Measurements from ENCODE around the gene STAT3. TPM values are rescaled to one million over a fixed set of nuclear protein-coding genes. Genes with fewer than 3 reads are reported as not detected.

The STAT3 gene
- total and polyA plus RNA-seq, 2 of the 13 experiments (the other 11 are each of a cell fraction or from before 2014, with no cell fraction given): 61.8 to 62.4 TPM

DNA sequence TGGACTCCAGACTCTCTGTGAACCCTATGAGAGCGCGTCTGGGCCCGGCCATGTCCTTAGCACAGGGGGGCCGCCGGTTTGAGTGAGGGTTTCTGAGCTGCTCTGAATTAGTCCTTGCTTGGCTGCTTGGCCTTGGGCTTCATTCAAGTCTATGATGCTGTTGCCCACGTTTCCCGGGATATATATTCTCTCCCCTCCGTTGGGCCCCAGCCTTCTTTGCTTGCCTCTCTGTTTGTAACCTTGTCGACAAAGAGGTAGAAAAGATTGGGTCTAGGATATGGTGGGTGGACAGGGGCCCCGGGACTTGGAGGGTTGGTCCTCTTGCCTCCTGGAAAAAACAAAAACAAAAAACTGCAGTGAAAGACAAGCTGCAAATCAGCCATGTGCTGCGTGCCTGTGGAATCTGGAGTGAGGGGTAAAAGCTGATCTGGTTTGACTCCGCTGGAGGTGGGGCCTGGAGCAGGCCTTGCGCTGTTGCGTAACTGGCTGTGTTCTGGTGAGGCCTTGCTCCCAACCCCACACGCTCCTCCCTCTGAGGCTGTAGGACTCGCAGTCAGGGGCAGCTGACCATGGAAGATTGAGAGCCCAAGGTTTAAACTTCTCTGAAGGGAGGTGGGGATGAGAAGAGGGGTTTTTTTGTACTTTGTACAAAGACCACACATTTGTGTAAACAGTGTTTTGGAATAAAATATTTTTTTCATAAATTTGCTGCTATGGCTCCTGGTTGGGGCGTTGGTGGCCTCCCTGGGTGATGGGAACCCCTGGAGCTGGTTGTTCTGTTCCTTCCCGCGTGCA lies 76.8 kb downstream of the STAT3 start (continued):
- TF ChIP-seq ELF4 (CRISPR knock-in tag; IDR thresholded peaks at IDR 0.05; ENCODE audit: borderline replicate concordance) (no peak; the same call in 1 of the 2 replicates), ZNF768 (CRISPR knock-in tag; IDR thresholded peaks at IDR 0.05) (0 out of 2 replicates have a peak, but pooled peaks have one; percentile 21), KDM2A (CRISPR knock-in tag; IDR thresholded peaks at IDR 0.05; ENCODE audit: borderline replicate concordance, low read depth) (peak; percentile 92), PHB2 (IDR thresholded peaks at IDR 0.05; ENCODE audit: partially characterized antibody) (no peak), FOXP1 (IDR thresholded peaks at IDR 0.05) (no peak), FOXP1 (CRISPR knock-in tag; IDR thresholded peaks at IDR 0.05) (peak; percentile 67), ZNF678 (CRISPR knock-in tag; IDR thresholded peaks at IDR 0.05) (no peak), IRX3 (CRISPR knock-in tag; IDR thresholded peaks at IDR 0.05; ENCODE audit: borderline replicate concordance, low read depth) (no peak), BRD4 (CRISPR knock-in tag; IDR thresholded peaks at IDR 0.05) (0 out of 2 replicates have a peak, but pooled peaks have one; percentile 7), ZNF670 (CRISPR knock-in tag; IDR thresholded peaks at IDR 0.05; ENCODE audit: borderline replicate concordance) (no peak), ZNF12 (CRISPR knock-in tag; IDR thresholded peaks at IDR 0.05) (peak; percentile 72; the same call in 1 of the 2 replicates), HOXD1 (CRISPR knock-in tag; IDR thresholded peaks at IDR 0.05) (no peak), CREB1 (IDR thresholded peaks at IDR 0.05) (no peak), CREB1 (CRISPR knock-in tag; IDR thresholded peaks at IDR 0.05) (no peak), ZNF335 (CRISPR knock-in tag; IDR thresholded peaks at IDR 0.05) (no peak), ZNF788 (CRISPR knock-in tag; IDR thresholded peaks at IDR 0.05; ENCODE audit: borderline replicate concordance) (peak; percentile 58; the same call in 1 of the 2 replicates), GATAD2A (CRISPR knock-in tag; IDR thresholded peaks at IDR 0.05) (peak; percentile 87), AHR (CRISPR knock-in tag; IDR thresholded peaks at IDR 0.05) (0 out of 2 replicates have a peak, but pooled peaks have one; percentile 37), MED1 (CRISPR knock-in tag; IDR thresholded peaks at IDR 0.05) (peak; percentile 81), RAD21 (CRISPR knock-in tag; IDR thresholded peaks at IDR 0.05) (peak; percentile 16; the same call in 1 of the 2 replicates), RBAK (CRISPR knock-in tag; IDR thresholded peaks at IDR 0.05) (0 out of 2 replicates have a peak, but pooled peaks have one; percentile 61), ATRX (CRISPR knock-in tag; IDR thresholded peaks at IDR 0.05; ENCODE audit: borderline replicate concordance) (no peak; the same call in 1 of the 2 replicates), PAF1 (CRISPR knock-in tag; IDR thresholded peaks at IDR 0.05) (no peak; the same call in 1 of the 2 replicates)
- TF ChIP-seq, protein P1, sequence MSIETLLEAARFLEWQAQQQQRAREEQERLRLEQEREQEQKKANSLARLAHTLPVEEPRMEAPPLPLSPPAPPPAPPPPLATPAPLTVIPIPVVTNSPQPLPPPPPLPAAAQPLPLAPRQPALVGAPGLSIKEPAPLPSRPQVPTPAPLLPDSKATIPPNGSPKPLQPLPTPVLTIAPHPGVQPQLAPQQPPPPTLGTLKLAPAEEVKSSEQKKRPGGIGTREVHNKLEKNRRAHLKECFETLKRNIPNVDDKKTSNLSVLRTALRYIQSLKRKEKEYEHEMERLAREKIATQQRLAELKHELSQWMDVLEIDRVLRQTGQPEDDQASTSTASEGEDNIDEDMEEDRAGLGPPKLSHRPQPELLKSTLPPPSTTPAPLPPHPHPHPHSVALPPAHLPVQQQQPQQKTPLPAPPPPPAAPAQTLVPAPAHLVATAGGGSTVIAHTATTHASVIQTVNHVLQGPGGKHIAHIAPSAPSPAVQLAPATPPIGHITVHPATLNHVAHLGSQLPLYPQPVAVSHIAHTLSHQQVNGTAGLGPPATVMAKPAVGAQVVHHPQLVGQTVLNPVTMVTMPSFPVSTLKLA (IDR thresholded peaks at IDR 0.05): 0 out of 2 replicates have a peak, but pooled peaks have one; percentile 41
- TF ChIP-seq, protein P2, sequence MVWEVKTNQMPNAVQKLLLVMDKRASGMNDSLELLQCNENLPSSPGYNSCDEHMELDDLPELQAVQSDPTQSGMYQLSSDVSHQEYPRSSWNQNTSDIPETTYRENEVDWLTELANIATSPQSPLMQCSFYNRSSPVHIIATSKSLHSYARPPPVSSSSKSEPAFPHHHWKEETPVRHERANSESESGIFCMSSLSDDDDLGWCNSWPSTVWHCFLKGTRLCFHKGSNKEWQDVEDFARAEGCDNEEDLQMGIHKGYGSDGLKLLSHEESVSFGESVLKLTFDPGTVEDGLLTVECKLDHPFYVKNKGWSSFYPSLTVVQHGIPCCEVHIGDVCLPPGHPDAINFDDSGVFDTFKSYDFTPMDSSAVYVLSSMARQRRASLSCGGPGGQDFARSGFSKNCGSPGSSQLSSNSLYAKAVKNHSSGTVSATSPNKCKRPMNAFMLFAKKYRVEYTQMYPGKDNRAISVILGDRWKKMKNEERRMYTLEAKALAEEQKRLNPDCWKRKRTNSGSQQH (CRISPR knock-in tag; IDR thresholded peaks at IDR 0.05; ENCODE audit: low read depth): peak; percentile 72; the same call in 1 of the 2 replicates
- TF ChIP-seq, protein P3, sequence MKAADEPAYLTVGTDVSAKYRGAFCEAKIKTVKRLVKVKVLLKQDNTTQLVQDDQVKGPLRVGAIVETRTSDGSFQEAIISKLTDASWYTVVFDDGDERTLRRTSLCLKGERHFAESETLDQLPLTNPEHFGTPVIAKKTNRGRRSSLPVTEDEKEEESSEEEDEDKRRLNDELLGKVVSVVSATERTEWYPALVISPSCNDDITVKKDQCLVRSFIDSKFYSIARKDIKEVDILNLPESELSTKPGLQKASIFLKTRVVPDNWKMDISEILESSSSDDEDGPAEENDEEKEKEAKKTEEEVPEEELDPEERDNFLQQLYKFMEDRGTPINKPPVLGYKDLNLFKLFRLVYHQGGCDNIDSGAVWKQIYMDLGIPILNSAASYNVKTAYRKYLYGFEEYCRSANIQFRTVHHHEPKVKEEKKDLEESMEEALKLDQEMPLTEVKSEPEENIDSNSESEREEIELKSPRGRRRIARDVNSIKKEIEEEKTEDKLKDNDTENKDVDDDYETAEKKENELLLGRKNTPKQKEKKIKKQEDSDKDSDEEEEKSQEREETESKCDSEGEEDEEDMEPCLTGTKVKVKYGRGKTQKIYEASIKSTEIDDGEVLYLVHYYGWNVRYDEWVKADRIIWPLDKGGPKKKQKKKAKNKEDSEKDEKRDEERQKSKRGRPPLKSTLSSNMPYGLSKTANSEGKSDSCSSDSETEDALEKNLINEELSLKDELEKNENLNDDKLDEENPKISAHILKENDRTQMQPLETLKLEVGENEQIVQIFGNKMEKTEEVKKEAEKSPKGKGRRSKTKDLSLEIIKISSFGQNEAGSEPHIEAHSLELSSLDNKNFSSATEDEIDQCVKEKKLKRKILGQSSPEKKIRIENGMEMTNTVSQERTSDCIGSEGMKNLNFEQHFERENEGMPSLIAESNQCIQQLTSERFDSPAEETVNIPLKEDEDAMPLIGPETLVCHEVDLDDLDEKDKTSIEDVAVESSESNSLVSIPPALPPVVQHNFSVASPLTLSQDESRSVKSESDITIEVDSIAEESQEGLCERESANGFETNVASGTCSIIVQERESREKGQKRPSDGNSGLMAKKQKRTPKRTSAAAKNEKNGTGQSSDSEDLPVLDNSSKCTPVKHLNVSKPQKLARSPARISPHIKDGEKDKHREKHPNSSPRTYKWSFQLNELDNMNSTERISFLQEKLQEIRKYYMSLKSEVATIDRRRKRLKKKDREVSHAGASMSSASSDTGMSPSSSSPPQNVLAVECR (CRISPR knock-in tag; IDR thresholded peaks at IDR 0.05; ENCODE audit: borderline replicate concordance): peak; percentile 35; the same call in 1 of the 2 replicates
